Right atrium auricular region (tissue), 2 donors: Measurements from ENCODE around the gene PRR33. TPM values are rescaled to one million over a fixed set of nuclear protein-coding genes. Genes with fewer than 3 reads are reported as not detected.

Experiments
- DNase-seq: peaks from one replicate; pipeline ENCODE4 v3.0.0-alpha.2; 2019; ENCODE audit warnings: low spot score
- H3K27ac ChIP-seq, 2 donors: fragments of 200-600 bp; sonication (generic); 1 replicate in 1 of 2; 2 replicates in 1 of 2; pipeline ENCODE4 v1.5.1; 2016 to 2019
- H3K27me3 ChIP-seq, 2 donors: fragments of 200-600 bp; sonication (generic); one replicate each; pipeline versions ENCODE4 v1.5.1 to v1.6.0; 2017 to 2019
- H3K36me3 ChIP-seq: fragments of 200-600 bp; sonication (generic); one replicate; pipeline ENCODE4 v1.5.1; 2016
- H3K4me1 ChIP-seq, 2 donors: fragments of 200-600 bp; sonication (generic); one replicate each; pipeline versions ENCODE4 v1.5.1 to v1.6.0; 2017 to 2019
- H3K4me3 ChIP-seq, 2 donors: fragments of 200-600 bp; sonication (generic); 1 replicate in 1 of 2; 2 replicates in 1 of 2; pipeline ENCODE4 v1.5.1; 2017 to 2019; ENCODE audit warnings: mild to moderate bottlenecking in 1 of 2, moderate library complexity in 1 of 2
- H3K9me3 ChIP-seq, 2 donors: fragments of 200-600 bp; sonication (generic); one replicate each; pipeline ENCODE4 v1.5.1; 2019
- total RNA-seq, 2 donors: library from RNA; depleted of rRNA; stranded (reverse); fragments of >200 nt; gene quantifications; one replicate each; pipeline ENCODE4 v1.1.0, GENCODE V29; 2016
- TF ChIP-seq, protein P1 (sequence below), 2 donors: fragments of 200-600 bp; sonication (generic); IDR thresholded peaks; one replicate each; pipeline ENCODE4 v1.5.1; 2019; ENCODE audit warnings: antibody characterized with exemption in 2 of 2

The PRR33 gene
- total RNA-seq, 2 donors from 2014 or later = 0.33 TPM; not detected in 1

DNA sequence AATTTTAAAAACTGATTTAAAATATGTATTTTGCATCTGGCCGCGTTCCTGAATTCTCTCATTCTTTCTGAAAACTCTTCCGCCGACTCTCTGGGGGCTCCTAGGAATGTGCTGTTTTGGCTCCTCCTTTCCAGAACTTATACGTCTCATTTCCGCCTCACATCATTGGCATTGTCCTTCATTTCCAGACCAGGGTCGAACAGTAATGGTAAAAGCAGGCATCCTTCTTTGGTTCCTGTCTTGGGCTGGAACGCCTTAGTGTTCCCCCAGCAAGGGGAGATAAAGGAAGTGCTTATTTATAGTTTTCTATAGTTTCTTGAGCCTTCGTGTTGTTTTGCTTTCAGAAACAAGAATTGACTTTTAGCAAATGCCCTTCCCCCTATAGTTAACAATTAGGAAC, 16.9 kb upstream of the PRR33 start:
- peak overlapping the region; percentile 68 to 74 for H3K27ac ChIP-seq
- no peak for DNase-seq
- peaks cover 0 to 26% of the 10 kb centered on the region in 2 donors for H3K4me1 ChIP-seq
- H3K9me3 ChIP-seq = no peaks in the 10 kb centered on the region
- H3K36me3 ChIP-seq = no peaks in the 10 kb centered on the region
- H3K27me3 ChIP-seq = no peaks in the 10 kb centered on the region
- no peak overlapping the region for H3K4me3 ChIP-seq
- TF ChIP-seq, protein P1, sequence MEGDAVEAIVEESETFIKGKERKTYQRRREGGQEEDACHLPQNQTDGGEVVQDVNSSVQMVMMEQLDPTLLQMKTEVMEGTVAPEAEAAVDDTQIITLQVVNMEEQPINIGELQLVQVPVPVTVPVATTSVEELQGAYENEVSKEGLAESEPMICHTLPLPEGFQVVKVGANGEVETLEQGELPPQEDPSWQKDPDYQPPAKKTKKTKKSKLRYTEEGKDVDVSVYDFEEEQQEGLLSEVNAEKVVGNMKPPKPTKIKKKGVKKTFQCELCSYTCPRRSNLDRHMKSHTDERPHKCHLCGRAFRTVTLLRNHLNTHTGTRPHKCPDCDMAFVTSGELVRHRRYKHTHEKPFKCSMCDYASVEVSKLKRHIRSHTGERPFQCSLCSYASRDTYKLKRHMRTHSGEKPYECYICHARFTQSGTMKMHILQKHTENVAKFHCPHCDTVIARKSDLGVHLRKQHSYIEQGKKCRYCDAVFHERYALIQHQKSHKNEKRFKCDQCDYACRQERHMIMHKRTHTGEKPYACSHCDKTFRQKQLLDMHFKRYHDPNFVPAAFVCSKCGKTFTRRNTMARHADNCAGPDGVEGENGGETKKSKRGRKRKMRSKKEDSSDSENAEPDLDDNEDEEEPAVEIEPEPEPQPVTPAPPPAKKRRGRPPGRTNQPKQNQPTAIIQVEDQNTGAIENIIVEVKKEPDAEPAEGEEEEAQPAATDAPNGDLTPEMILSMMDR (IDR thresholded peaks at IDR 0.05) = no peak

DNA sequence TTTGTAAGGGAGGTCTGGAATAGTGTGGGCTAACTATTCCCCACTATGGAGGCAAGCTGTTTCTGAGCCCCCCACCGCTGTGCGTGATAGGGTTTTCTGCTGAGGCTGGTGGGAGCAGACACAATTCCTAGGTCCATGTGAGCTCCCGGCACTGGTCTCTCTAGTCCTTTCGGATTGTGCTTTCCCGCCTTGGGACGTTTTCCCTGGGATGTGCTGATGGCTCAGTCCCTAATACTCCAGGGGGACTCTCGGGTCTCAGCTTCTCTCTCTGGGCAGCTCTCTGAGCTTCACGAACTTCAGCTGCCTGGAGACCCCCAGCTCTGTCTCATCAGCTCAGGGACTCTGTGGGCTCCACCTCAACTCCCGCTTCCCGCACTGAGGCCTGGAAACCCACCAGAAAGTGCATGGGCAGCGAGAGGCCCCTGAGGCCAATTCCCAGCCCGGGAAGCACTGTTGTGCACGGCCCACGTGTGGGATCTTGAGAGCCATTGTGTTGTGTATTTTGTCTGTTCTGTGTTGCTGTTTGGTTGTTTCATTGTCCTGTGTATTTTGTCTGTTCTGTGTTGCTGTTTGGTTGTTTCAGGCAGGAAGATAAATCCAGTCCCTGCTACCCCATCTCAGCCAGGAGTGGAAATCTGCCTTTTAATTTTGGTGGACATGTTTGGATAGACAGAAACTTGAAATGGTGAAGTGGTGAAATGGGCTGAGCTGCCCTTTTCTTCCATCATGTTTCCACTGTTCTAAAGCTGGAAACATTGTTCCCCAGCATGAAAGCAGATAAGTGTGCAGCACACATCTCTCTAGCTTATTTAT, 15.1 kb upstream of the PRR33 start:
- H3K4me1 ChIP-seq = peaks cover 0 to 26% of the 10 kb centered on the region in 2 donors
- TF ChIP-seq, protein P1 (IDR thresholded peaks at IDR 0.05) = no peak
- no peaks in the 10 kb centered on the region for H3K9me3 ChIP-seq
- H3K27ac ChIP-seq = peak overlapping the region; percentile 68 to 74
- H3K4me3 ChIP-seq = no peak overlapping the region
- no peaks in the 10 kb centered on the region for H3K36me3 ChIP-seq
- DNase-seq = no peak
- no peaks in the 10 kb centered on the region for H3K27me3 ChIP-seq

DNA sequence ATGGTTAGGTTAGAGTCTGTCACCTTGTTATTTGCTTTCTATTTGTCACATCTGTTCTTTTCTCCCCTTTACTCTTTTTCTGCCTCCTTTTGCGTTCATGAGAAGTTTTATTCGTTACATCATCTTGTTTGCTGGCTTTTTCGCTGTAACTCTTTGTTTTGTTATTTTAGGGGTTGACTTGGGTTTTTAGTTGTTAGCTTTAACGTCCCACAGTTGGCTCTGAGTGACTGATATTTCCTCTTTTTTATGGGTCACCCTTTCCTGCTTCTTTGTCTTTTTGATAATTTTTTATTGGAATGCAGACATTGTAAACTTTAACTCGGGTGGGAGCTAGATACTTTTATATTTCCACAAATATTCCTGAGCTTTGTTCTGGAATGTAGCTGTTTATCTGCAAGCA, 14.5 kb upstream of the PRR33 start:
- Histone ChIP-seq H3K27ac (peak overlapping the region; percentile 68 to 74), H3K4me3 (no peak overlapping the region), H3K36me3 (no peaks in the 10 kb centered on the region), H3K27me3 (no peaks in the 10 kb centered on the region), H3K9me3 (no peaks in the 10 kb centered on the region), H3K4me1 (peaks cover 0 to 26% of the 10 kb centered on the region in 2 donors)
- TF ChIP-seq, protein P1 (IDR thresholded peaks at IDR 0.05) = no peak
- DNase-seq = no peak

GRCh38 chr11:1899686-1900085, 8.0 kb upstream of the PRR33 start:
- no peaks in the 10 kb centered on the region for H3K36me3 ChIP-seq
- TF ChIP-seq, protein P1 (IDR thresholded peaks at IDR 0.05) = no peak
- DNase-seq = no peak
- H3K27ac ChIP-seq = no peak overlapping the region
- H3K9me3 ChIP-seq = no peaks in the 10 kb centered on the region
- H3K4me1 ChIP-seq = no peaks in the 10 kb centered on the region
- no peak overlapping the region for H3K4me3 ChIP-seq
- no peaks in the 10 kb centered on the region for H3K27me3 ChIP-seq

GRCh38 chr11:1899090-1899489, 7.4 kb upstream of the PRR33 start:
- Histone ChIP-seq H3K27ac (no peak overlapping the region), H3K4me1 (no peaks in the 10 kb centered on the region), H3K4me3 (no peak overlapping the region), H3K36me3 (no peaks in the 10 kb centered on the region), H3K27me3 (no peaks in the 10 kb centered on the region), H3K9me3 (no peaks in the 10 kb centered on the region)
- TF ChIP-seq, protein P1 (IDR thresholded peaks at IDR 0.05) = no peak
- DNase-seq = no peak
